Nephron (organoid): ENCODE data around the gene GMFB.

Experiments used
- H3K27ac Mint-ChIP-seq, 3 experiments: 2 replicates each; pipeline ENCODE4 v1.8.0; 2020; ENCODE audit warnings: mixed read lengths in 3 of 3, mild to moderate bottlenecking in 2 of 3, moderate library complexity in 1 of 3
- H3K27me3 Mint-ChIP-seq: 2 replicates; pipeline ENCODE4 v1.8.0; 2021; ENCODE audit warnings: low read depth, mild to moderate bottlenecking, moderate library complexity, mixed read lengths
- H3K36me3 Mint-ChIP-seq: 2 replicates; pipeline ENCODE4 v1.8.0; 2020; ENCODE audit warnings: low read depth, mixed read lengths
- H3K4me1 Mint-ChIP-seq: 2 replicates; pipeline ENCODE4 v1.8.0; 2020; ENCODE audit warnings: mixed read lengths
- H3K4me3 Mint-ChIP-seq, 3 experiments: 2 replicates each; pipeline ENCODE4 v1.8.0; 2020; ENCODE audit warnings: mild to moderate bottlenecking in 3 of 3, mixed read lengths in 3 of 3, moderate library complexity in 2 of 3
- H3K9me3 Mint-ChIP-seq: 2 replicates; pipeline ENCODE4 v1.8.0; 2020; ENCODE audit warnings: mixed read lengths
- CTCF ChIP-seq, 3 experiments: fragments of 200-600 bp; sonication (generic); IDR thresholded peaks; one replicate each; pipeline ENCODE4 v1.5.0; 2021; ENCODE audit warnings: antibody characterized with exemption in 3 of 3; ENCODE audit not compliant: unreplicated experiment in 3 of 3

The GMFB gene

GRCh38 chr14:54488646-54489317, at the start of gene GMFB:
Gene GMFB, minus strand, starts transcription at chr14:54488980. Its CDS starts 53 bp downstream, at chr14:54488927.
- peak; percentile 34 to 49 (median 47) for TF ChIP-seq CTCF (IDR thresholded peaks at IDR 0.05; ENCODE audit: unreplicated experiment in 3 of 3)
- H3K9me3 Mint-ChIP-seq, result no peaks in the 10 kb centered on the region
- peaks cover 47% of the 10 kb centered on the region for H3K4me1 Mint-ChIP-seq
- H3K36me3 Mint-ChIP-seq, result peaks cover 19% of the 10 kb centered on the region
- peak within 1 kb of the TSS; percentile 89 to 97 (median 95) for H3K27ac Mint-ChIP-seq
- H3K27me3 Mint-ChIP-seq, result no peaks in the 10 kb centered on the region
- peak within 1 kb of the TSS; percentile 82 to 91 (median 91) for H3K4me3 Mint-ChIP-seq

- H3K36me3 Mint-ChIP-seq, result peaks cover 45% of the 10 kb centered on the region
- no peak overlapping the region for H3K27ac Mint-ChIP-seq
- H3K4me3 Mint-ChIP-seq, result no peak overlapping the region
- H3K4me1 Mint-ChIP-seq, result no peaks in the 10 kb centered on the region
- TF ChIP-seq CTCF (IDR thresholded peaks at IDR 0.05; ENCODE audit: unreplicated experiment in 3 of 3), result no peak
- H3K27me3 Mint-ChIP-seq, result no peaks in the 10 kb centered on the region
- peaks cover 8% of the 10 kb centered on the region for H3K9me3 Mint-ChIP-seq
These were observed 49.3 kb upstream of the GMFB start for GRCh38 chr14:54538055-54538454.

GRCh38 chr14:54537651-54538050, 48.9 kb upstream of the GMFB start:
- Mint-ChIP-seq H3K9me3 (peaks cover 4% of the 10 kb centered on the region), H3K4me3 (no peak overlapping the region), H3K36me3 (peaks cover 45% of the 10 kb centered on the region), H3K4me1 (no peaks in the 10 kb centered on the region), H3K27ac (no peak overlapping the region), H3K27me3 (no peaks in the 10 kb centered on the region)
- TF ChIP-seq CTCF (IDR thresholded peaks at IDR 0.05; ENCODE audit: unreplicated experiment in 3 of 3), result no peak

- no peak for TF ChIP-seq CTCF (IDR thresholded peaks at IDR 0.05; ENCODE audit: unreplicated experiment in 3 of 3)
- Mint-ChIP-seq H3K4me1 (no peaks in the 10 kb centered on the region), H3K27ac (no peak overlapping the region), H3K9me3 (peaks cover 4% of the 10 kb centered on the region), H3K27me3 (no peaks in the 10 kb centered on the region), H3K36me3 (peaks cover 43% of the 10 kb centered on the region), H3K4me3 (no peak overlapping the region)
These were observed 46.9 kb upstream of the GMFB start for GRCh38 chr14:54535646-54536045.

GRCh38 chr14:54535126-54535525, 46.3 kb upstream of the GMFB start:
- no peak for TF ChIP-seq CTCF (IDR thresholded peaks at IDR 0.05; ENCODE audit: unreplicated experiment in 3 of 3)
- Mint-ChIP-seq H3K4me1 (no peaks in the 10 kb centered on the region), H3K27me3 (no peaks in the 10 kb centered on the region), H3K4me3 (no peak overlapping the region), H3K27ac (no peak overlapping the region), H3K9me3 (peaks cover 4% of the 10 kb centered on the region), H3K36me3 (peaks cover 40% of the 10 kb centered on the region)

- no peak overlapping the region for H3K4me3 Mint-ChIP-seq
- no peak for TF ChIP-seq CTCF (IDR thresholded peaks at IDR 0.05; ENCODE audit: unreplicated experiment in 3 of 3)
- no peak overlapping the region for H3K27ac Mint-ChIP-seq
- H3K27me3 Mint-ChIP-seq, result no peaks in the 10 kb centered on the region
- H3K36me3 Mint-ChIP-seq, result peaks cover 31% of the 10 kb centered on the region
- H3K9me3 Mint-ChIP-seq, result peaks cover 4% of the 10 kb centered on the region
- no peaks in the 10 kb centered on the region for H3K4me1 Mint-ChIP-seq
These were observed 44.3 kb upstream of the GMFB start for GRCh38 chr14:54533100-54533499.
